HG03521 (cell line): Measurements from ENCODE around the gene PLCG2.
A peak's percentile ranks its signal among the peaks of the same experiment; 100 is the strongest.
"Not testable (repeated sequence)": the region's sequence is repeated elsewhere in the genome, so short reads cannot be mapped to it uniquely, and the experiment has no call there.

Source experiments
- ATAC-seq: cut with Tn5 transposase; IDR thresholded peaks from one replicate; pipeline ENCODE4 v1.9.1; 2021; ENCODE audit warnings: mild to moderate bottlenecking, moderate library complexity; ENCODE audit not compliant: unreplicated experiment

Gene PLCG2

DNA sequence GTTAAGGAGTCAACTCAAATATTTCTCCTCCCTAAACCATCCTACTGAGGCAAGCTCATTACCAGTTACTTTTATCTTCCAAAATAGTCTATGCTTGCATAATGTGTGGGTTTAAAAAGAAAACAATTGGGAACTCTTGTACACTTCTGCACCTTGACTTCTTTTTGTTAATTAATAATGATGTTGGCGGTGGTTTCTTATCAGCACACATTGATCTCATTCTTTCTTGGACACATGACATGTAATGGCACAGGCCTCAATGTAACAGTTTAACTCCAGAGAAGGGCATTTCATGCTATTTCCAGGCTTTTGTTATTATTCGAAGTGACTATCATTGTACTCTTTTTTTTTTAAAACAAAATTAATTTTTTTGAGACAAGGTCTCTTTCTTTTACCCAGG is 7.8 kb downstream of the PLCG2 start:
- ATAC-seq = no peak

DNA sequence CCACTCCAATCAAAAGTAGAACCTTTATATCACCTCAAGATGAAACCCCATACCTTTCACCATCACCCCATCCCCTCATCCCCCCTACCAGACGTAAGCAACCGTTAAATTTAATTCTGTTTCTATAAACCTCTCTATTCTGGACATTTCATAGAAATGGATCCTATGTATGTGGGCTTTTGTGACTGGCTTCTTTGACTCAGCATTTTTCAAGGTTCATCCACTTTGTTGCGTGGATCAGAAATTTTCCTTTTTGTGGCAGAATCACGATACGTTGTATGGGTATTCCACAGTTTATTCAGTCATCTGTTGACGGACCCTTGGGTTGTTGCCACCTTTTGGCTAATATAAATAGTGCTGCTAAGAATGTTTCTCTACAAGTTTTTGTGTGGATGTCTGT is 8.6 kb downstream of the PLCG2 start:
- no peak for ATAC-seq

DNA sequence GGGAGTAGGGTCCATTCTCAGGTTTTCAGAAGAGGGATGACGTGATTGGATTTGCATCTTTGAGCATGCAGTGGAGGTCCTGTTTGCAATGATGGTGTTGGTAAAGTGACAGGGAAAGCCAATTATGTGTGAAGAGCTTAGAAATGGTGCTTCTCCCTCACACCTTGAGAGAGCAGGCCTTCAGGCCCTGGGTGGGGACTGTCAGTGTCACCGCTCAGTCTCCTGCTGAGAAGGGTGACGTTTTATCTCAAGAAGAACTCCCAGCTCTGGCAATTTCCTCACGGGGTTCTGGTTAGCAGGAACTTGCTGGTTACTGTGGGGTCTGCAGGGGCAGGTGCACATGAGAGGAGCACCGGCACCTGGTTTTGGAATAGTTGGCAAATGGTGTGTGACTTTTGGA is 11.2 kb downstream of the PLCG2 start:
- ATAC-seq = no peak

DNA sequence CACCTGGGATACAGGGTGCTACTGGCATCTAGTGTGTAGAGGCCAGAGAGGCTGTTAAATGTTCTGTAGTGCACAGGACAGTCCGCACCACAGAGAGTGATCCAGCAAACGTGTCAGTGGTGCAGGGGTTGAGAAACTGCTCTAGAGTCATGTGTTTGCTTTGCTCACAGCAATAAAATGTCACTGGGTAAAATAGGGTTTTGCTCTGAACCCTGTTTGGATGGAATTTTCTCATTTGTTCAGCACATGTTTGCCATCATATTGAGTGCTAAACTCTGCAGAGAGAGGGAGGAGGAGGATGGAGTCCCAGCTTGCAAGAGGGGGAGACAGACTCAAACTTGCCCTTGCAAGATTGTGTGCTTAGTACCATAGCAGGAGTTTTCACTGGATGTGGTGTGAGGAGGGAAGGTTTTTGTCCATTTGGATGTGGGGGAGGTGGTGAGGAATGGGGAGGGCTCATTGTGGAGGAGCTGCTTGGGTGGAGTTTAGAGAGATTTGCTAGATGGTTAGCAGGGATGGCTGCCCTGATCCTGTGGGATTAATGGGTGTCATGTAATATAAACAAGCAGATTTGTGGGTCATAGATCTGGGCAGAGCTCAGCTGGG is 11.8 kb downstream of the PLCG2 start:
- no peak for ATAC-seq

DNA sequence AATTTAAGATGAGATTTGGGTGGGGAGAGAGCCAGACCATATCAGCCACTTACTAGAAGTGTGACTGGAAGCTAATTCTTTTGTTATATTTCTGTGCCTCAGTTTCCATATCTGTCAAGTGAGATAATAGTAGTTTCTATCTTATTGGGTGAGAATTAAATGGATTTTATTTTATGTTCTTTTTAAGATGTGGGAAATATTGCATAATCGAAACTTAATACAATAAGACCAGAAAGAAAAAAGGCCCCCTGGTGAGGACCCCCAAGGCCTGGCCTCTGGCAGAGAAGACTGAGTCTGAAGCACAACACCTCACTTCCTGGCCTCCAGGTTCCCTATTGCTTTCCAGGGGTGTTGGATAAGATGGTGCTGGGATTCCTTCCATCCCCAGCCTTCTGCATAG is 13.7 kb downstream of the PLCG2 start:
- ATAC-seq = no peak

DNA sequence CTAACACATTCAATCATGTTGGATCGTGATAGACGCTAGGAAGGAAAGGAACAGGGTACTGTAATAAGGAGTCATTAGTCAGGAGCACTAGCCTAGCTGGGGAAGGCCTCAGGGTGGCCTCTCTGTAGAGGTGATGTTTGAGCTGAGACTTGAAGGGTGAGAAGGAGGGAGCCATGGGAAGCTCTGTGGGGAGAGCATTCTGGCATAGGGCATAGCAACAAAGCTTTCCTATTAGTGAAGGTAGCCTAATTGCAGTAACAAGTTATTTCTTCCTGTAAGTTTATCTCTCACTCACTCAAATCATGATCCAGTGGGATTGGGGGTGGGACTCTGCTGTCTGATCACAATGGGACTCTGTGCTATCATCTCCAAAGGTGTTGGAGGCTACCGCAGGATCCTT is 16.1 kb downstream of the PLCG2 start:
- no peak for ATAC-seq

DNA sequence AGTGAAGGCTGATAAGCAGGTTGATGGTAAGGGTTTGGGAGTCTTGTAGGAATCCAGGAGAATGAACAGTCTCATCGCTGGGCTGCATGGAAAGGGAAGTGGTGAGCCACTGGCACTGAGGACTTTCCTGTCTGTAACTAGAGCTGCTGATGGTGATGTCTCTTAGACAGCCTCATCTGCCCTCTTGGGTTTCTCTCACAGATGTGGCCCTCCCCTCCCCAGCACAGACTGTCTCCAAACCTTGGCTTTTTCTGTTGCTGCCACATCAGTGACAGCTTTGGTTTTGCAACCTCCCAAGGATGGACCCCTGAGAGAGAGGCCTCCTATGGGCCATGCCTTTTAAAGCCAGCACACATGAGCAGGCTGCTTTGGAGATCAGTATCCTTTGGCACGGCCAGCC is 16.9 kb downstream of the PLCG2 start:
- ATAC-seq = no peak

DNA sequence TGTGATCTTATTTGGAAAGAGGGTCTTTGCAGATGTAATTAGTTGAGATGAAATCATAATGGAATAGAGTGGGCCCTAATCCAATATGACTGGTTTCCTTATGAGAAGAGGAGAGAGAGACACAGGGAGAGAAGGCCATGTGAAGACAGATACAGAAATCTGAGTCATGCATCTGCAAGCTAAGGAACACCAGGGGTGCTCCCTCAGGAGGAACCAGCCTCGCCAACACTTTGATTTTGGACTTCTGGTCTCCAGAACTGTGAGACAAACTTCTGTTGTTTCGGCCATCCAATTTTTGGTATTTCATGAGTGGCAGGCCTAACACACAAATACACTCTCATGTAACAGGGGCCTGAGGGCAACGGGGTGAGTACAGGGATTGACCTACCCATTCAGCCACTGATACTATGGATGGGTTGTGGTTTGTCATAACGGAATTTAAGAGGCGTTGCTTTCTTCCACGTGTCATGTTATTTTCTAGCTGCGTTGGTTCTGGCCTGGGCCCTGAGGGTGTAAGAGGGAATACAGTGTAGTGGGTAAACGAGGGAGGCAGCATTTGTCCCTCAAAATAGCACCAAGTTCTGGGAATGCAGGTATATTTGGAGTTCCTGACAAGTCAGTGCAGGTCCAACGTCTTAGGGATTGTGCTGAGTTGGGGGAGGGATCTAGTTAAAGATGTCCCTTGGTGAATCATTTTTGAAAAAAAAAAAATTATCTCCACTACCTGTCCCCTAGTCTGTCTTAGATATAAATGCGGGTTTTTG is 17.7 kb downstream of the PLCG2 start:
- no peak for ATAC-seq

DNA sequence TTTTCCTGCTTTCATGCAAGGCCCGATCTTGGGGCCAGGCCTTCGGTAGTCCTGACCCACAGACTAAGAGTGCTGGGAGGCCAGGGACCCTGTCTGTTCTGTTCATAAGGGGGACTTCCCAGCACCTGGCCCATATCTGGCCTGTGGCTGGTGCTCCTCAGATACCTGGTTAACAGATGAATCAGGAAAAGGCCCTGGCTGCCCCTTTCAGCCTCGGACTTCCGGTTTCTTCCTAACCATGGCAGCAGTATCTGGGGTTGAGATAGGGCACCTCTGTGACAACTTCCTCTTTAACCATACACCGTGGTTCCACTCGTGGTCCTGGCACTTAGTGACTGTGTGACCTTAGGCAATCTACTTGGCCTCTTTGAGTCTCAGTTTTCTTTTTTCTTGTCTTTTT is 18.4 kb downstream of the PLCG2 start:
- ATAC-seq = peak; percentile 47

DNA sequence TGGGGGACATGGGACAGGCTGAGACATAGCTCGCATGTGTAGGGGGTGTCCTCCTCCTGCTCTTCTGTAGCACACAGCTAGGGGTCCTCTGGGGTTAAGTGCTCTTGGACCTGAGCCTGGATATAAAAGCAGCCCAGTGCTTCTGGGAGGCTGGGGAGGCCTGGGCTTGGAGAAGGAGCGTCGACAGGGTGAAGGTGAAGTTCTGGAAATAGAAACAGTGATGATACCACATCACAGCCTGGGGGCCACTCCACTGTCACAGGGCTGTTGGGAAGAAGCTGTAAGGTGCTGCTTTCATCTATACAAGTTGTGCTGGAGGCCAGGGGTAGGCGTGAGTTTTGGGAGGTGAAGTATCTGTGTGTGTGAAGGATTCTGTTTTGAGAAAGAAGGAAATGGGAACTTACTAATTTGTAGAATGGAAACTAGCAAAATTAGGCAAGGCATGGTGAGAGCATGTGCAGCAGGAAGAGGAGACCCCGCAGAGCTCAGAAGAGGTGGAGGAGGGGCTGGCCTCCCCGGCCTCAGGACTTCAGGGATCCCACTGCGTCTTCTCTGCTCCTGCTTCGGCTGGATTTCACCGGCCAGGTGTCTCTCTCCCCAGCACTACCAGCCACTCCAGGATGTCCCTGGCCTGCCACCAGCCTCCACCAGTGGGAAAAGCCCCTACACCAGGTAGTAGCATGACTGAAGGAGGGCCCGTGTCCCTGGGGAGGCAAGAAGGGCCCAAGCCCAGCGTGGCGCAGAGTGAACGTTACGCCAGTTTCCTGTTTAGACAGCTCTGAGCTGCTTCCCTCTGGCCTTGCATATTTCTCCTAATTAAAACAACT is 19.4 kb downstream of the PLCG2 start:
- ATAC-seq = peak; percentile 38

DNA sequence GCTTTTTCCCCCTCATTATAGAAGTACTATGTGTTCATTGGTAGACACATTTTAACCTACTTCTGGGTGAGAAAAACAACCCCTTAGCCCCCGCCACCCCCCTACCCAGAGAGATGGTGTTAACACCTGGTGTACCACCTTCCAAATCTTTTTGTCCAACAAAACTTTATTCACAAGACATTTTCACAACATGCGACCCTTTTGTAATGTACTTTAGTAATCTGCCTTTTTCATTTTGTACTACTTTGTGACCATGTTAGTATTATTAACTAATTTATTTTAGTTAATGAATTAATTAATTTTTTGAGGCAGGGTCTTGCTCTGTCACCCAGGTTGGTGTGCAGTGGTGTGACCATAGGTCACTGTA is 20.0 kb downstream of the PLCG2 start:
- ATAC-seq = no peak

DNA sequence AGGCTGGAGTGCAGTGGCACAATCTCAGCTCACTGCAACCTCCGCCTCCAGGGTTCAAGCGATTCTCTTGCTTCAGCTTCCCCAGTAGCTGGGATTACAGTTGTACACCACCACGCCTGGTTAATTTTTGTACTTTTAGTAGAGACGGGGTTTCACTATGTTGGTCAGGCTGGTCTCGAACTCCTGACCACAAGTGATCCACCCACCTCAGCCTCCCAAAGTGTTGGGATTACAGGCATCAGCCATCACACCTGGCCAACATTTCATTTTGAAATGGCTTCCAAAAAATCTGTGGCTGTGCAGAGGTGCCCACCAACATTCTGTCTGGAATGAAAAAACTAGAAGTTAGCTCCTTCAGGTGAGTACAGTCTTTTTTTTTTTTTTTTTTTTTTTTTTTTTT is 22.6 kb downstream of the PLCG2 start:
- not testable (repeated sequence) for ATAC-seq

DNA sequence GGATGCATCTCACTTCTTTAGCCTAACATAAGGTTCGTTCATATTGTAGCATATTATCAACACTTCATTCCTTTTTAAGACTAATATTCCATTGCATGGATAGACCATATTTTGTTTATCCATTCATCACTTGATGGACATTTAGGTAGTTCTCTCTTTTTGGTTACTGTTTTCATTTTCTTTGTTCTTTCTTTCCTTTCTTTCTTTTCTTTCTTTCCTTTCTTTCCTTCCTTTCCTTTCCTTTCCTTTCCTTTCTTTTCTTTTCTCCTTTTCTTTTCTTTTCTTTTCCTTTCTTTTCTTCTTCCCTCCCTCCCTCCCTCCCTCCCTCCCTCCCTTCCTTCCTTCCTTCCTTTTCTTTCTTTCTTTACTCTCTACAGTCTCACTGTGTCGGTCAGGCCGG is 24.2 kb downstream of the PLCG2 start:
- no peak for ATAC-seq

DNA sequence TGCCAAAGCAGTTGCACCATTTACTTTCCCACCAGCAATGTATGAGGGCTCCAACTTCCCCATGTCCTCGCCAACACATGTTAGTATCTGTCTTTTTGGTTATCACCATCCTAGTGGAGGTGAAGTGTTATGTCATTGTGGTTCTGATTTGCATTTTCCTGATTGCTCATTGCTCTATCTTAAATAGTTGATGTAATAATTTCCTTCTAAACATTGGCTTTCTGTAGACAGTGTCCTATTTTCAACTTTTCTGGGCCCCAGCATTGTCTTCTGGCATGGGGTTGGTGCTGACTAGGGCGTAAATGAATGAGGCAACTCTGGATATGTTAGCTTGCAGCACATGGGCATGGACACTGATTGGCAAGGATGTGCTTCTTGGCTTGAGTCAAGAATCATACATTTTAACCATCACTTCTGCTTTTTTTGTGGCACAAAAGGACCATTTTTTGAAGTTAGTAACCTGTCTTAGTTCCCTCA is 25.1 kb downstream of the PLCG2 start:
- ATAC-seq = no peak

DNA sequence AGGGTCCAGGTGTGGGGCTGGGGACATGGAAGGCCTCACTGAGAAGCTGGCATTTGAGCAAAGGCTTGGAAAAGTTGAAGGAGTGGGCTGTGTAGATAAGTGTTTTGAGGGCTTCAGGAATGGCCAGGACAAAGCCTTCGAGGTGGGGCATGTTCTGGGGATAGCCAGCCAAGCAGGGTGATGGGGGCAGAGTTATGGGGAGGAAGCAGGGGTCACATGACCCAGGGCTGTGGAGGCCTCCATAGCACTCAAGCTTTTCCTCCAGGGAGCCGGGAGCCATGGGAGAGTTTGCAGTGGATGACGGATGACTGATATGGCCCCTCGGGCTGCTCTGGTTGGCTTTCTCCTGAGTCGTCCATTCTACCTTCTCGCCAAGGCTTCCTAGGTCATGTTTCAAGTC is 27.6 kb downstream of the PLCG2 start:
- no peak for ATAC-seq

DNA sequence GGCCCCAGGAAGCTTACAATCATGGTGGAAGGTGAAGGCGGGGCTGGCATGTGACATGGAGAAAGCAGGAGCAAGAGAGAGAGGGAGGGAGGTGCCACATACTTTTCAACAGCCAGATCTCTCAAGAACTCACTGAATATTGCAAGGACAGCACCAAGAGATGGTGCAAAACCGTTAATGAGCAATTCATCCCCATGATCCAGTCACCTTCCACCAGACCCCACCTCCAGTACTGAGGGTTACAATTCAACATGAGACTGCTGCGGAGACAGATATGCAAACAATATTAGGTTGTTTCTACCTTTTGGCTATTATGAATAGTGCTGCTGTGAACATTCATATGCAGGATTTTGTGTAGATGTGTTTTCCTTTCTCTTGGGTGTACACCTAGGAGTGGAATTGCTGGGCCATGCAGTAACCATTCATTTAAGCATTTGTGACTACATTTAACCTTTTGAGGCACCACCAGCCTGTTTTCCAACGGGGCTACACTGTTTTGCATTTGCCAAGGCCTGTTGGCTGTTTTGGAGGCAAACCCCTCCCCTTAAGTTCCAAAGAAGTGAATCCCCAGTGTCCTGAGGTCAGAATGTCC is 28.8 kb downstream of the PLCG2 start:
- no peak for ATAC-seq

DNA sequence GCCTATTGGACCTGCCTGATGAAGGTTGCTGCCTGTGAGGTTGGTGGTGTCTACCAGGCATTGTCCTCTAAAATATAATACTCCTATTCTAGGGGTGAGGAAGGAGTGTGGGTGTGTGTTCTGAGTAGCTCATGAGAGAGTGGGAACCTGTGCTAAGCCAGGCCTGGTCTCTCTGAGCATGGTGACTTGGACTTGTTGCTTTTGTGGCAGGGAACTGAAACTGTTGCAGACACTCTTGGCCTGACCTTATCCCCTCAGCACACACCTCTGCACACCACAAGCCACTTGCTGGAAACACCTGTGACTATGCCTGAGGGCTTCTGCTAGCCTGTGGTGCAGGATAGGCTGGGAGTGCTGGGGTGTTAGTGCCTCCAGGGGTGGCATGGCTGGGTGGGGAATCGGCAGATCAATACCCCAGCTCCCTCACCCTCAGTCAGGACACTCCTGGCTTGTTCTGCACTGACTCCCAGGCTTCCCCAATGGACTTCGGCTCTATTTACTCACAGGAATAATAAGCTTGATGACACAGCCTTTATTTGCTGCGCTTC is 29.9 kb downstream of the PLCG2 start:
- ATAC-seq = peak; percentile 64

DNA sequence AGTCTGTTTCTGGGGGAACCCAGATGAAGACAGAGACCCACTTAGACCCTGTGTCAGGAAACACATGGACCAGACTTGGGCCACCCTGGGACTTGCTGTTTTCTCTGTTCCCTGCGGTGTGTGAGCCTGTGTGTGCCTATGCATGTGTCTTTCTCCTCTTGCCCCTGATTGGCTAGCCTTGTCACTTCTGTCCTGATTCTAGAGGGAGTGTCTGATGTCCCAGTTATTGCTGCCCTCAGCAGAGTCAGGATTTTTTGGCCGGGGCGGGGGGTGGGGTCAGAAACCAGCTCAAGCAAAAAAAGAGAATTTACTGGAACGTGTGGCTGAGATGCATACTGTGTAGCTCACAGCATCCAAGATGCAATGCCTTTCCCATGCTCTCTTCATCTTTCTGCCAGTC is 30.5 kb downstream of the PLCG2 start:
- no peak for ATAC-seq

DNA sequence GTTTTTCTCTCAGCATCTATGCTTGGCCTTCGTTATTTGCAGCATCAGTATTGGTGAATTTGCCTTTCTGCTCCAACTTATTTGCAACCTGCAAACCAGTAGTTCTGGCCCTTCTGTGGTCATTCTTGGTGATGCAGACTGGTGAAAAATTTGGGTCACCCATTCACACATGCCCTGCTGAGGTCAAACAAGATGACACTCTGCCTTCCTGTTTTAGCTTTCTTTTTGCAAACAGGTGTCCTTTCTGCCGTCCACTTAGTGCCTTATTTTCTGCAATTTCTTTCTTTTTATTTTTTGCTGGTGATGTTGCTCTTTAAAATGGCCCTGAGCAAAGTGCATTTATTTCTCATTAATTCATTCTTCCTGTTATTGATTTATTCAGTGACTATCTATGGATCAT is 31.3 kb downstream of the PLCG2 start:
- no peak for ATAC-seq

DNA sequence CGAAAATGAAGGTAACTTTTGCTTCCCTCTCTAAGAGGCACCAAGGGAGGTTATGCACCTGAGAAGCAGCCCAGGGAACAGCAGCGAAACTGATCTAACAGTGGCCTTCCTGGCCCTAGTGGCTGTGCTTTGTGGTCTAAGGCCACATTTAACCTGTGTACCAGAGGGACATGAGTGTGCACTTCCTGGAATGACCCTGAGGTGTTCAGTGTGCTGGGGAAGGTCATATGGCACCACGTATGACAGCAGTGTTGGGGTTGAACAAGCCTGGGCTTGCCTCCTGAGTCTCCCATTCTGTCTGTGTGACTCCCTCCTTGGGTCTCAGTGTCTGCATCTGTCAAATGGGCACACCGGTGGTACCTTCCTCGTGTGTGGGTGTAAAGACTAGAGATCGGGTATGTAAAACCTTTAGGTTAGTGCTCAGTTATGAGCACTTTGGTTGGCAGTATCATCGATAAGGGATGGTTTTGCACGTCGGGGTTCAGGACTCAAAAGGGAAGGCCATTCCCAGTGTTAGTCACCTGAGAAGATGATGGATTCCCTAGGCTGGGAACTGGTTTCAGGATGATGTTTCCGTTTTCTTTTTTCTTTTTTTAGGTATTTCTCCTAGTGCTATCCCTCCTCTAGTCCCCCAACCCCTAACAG is 31.9 kb downstream of the PLCG2 start:
- ATAC-seq = peak; percentile 32

DNA sequence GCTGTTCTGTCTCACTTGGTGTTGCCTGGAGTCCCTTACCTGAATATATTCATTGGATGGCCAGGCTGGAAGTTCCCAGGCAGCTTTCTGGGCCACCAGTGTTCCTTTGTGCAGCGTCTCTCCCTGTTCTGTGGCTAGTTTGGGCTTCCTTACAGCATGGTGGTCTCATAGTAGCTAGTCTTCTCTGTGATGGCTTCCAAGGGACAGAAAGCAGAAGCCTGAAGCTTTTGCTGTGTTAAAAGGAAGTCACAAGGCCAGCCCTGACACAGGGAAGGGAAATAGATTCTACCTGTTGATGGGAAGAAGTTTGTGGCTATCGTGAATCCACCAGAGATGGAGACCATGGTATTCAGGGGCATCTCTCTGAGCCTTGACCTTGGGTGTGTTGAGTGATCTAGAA is 34.6 kb downstream of the PLCG2 start:
- no peak for ATAC-seq
